GM19452 (cell line): ENCODE results near the gene CCDC181.
"Not testable (repeated sequence)": the region's sequence is repeated elsewhere in the genome, so short reads cannot be mapped to it uniquely, and the experiment has no call there.

Experiments
- ATAC-seq: cut with Tn5 transposase; IDR thresholded peaks from one replicate; pipeline ENCODE4 v1.9.1; 2021; ENCODE audit not compliant: unreplicated experiment

Gene CCDC181

GRCh38 chr1:169402578-169402977, 24.7 kb downstream of the CCDC181 start:
- not testable (repeated sequence) for ATAC-seq

- ATAC-seq: no peak
Measured at GRCh38 chr1:169395955-169396354, 31.3 kb downstream of the CCDC181 start.

- ATAC-seq: no peak
Measured at GRCh38 chr1:169392406-169392805, 34.9 kb downstream of the CCDC181 start.

GRCh38 chr1:169390303-169390702, 37.0 kb downstream of the CCDC181 start:
- ATAC-seq: peak; percentile 84

GRCh38 chr1:169387399-169387798, 39.9 kb downstream of the CCDC181 start:
- no peak for ATAC-seq

- ATAC-seq: no peak
Measured at GRCh38 chr1:169383449-169383848, 43.8 kb downstream of the CCDC181 start.

- ATAC-seq: no peak
Measured at GRCh38 chr1:169381162-169381561, 46.1 kb downstream of the CCDC181 start.

GRCh38 chr1:169371404-169371803, 55.9 kb downstream of the CCDC181 start:
- ATAC-seq: no peak

GRCh38 chr1:169368406-169368769, 58.9 kb downstream of the CCDC181 start:
- no peak for ATAC-seq

- peak; percentile 93 for ATAC-seq
Measured at GRCh38 chr1:169367686-169368405, 59.4 kb downstream of the CCDC181 start, which contains the start of the genes BLZF1 and NME7. BLZF1 (plus strand) TSS chr1:169368195; CDS start chr1:169369523, 1,328 bp downstream. NME7 (minus strand) TSS chr1:169367797; CDS start chr1:169367710, 87 bp downstream.

GRCh38 chr1:169367096-169367685, 60.1 kb downstream of the CCDC181 start:
- no peak for ATAC-seq

GRCh38 chr1:169364948-169365347, 62.3 kb downstream of the CCDC181 start:
- ATAC-seq: no peak

- ATAC-seq: peak; percentile 29
Measured at GRCh38 chr1:169363046-169363730, 64.1 kb downstream of the CCDC181 start.

GRCh38 chr1:169361281-169361680, 66.0 kb downstream of the CCDC181 start:
- ATAC-seq: no peak

- no peak for ATAC-seq
Measured at GRCh38 chr1:169360415-169360814, 66.9 kb downstream of the CCDC181 start.

GRCh38 chr1:169348383-169349036, 78.8 kb downstream of the CCDC181 start:
- ATAC-seq: no peak

GRCh38 chr1:169347688-169348382, 79.4 kb downstream of the CCDC181 start:
- no peak for ATAC-seq

- no peak for ATAC-seq
Measured at GRCh38 chr1:169346036-169346589, 81.2 kb downstream of the CCDC181 start.

- no peak for ATAC-seq
Measured at GRCh38 chr1:169345511-169345910, 81.8 kb downstream of the CCDC181 start.
